GM18907 (cell line): ENCODE measurements around the gene KRT78.
"Not testable (repeated sequence)": the region's sequence is repeated elsewhere in the genome, so short reads cannot be mapped to it uniquely, and the experiment has no call there.

Experiments used
- ATAC-seq: cut with Tn5 transposase; IDR thresholded peaks from one replicate; pipeline ENCODE4 v1.9.1; 2021; ENCODE audit warnings: mild to moderate bottlenecking, moderate library complexity; ENCODE audit not compliant: unreplicated experiment

KRT78 gene

DNA sequence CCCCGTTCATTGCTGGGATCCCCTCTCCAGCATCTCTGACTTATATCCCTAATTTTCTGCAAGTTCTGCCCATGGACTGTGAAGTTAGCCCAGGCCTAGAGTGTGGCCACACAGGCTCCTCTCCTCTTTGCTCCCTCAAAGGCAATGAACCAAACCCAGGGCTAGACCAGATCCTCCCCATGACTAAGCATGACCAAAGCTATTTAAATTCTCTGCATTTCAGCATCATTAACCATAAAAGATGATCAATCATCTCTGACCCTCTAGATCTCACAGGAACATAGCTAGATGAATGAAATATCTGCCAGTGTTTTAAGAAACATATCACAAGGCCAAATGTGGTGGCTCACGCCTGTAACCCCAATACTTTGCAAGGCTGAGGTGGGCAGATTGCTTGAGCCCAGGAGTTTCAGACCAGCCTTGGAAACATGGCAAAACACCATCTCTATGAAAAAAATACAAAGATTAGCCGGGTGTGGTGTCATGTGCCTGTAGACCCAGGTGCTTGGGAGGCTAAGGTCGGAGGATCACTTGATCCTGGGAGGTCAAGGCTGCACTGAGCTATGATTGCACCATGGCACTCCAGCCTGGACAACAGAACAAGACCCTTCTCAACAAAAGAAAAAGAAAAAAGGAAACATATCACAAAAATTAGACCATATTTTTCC lies 50.7 kb downstream of the KRT78 start:
- no peak for ATAC-seq

DNA sequence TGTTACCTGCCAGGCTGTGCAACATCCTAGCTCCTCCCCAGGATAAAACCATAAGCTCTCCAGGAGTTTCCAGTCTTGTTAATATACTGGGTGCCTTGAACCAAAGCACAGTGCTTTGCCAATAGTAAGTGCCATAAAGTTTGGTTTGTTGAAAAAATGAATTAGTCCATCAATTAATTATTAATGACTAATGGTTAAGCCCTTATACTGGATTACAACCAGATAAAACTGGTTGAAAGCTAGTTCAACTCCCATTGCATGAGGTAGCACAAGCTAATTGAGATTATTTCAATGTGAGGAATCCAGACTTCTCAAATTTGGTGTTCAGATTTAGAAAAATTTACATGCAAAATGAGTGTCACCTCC lies 51.3 kb downstream of the KRT78 start:
- ATAC-seq, result no peak

DNA sequence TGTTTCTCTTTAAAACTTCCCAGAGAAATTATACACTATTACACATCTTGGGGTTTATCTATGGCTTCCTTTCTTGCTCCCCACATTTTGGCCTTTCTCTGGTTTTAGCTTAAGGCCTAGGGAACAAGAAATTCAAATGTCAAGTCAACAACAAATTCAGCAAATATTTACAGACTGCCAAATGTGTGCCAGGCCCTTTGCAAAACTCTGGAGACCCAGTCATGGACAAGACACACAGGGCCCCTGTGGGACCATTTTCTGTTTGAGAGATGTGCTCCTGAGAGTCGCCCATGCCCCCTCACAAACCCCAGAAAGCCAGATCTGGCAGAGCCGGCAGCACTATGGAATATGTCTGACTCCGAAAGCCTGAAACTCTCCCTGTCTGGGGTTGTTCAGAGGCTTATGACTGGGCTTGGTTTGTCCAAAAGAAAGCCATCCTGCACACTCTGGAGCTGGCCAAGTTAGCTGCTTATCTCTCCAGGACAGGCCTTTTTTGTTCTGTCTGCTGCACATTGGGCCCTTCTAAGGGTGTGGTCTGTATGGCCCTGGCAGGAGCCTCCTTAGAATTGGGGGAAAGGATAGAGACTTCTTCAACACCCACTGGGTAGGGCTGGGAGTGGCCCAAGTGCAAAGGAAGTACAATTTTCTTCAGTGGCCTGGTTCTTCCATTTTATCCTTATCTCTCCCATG lies 51.8 kb downstream of the KRT78 start:
- no peak for ATAC-seq

DNA sequence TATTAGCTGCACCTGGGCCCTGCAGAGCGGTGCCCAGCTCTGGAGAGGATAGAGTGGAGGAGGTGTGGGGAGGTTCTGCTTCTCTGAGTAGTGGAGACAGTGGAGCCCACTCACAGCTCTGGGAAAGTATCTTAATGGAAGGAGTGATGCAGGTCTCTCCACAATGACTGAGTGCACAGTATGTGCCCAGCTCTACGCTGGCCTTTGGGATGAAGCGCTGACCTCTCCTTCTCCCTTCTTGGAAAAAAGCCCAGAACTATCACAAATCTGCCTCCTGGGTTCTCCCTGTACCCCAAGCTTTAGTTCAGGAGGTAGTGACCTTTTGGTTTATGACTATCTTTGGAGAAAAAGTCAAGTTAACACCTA lies 52.4 kb downstream of the KRT78 start:
- ATAC-seq, result no peak

DNA sequence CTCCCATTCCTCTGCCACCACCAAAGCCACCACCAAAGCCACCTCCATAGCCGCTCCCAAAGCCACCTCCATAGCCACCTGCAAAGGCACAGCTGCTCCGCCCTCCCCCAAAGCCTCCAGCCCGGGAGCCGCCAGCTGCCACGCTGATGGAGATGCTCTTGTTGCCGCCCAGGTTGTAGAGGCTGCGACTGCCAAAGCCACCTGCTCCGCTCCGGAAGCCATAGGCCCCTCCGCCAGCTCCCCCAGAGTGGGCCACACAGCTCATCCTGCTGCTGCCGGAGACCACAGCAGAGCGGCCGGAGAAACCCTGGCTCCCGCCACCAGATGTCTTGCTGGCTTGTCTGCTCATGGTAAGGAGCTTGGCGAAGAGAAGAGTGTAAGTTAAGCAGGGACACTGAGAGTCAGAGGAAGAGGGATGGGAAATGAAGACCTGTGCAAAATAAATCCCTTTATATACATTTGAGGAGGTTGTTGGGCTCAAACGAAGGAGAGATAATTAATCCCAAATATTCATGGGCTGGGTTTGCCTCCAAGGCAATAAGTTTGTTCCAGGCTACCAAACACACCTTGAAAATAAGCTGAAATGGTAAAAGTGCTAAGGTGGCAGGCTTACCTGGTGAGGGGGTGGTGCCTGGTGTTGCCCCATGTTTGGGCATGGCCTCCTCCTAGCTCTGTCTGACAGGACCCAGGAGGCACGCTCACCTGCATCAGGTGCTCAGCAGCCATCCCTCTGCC lies 52.9 kb downstream of the KRT78 start, which contains the start of gene KRT3:
Gene KRT3 (minus strand): TSS at position 424 of the 735 bp plus-strand sequence. CDS start 75 bp downstream, at position 349.
- ATAC-seq, result no peak

DNA sequence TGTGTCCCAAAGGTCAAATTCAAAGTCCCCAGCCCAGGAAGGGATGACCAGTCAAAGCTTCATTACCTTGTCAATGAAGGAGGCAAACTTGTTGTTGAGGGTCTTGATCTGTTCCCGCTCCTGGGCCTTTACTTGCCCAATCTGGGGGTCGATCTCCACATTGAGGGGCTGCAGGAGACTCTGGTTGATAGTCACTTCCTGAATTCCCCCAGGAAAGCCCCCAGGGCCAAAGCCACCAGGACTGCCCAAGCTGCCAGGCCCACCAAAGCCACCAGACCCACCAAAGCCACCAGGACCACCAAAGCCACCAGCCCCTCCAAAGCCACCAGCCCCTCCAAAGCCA lies 53.5 kb downstream of the KRT78 start:
- ATAC-seq, result not testable (repeated sequence)

DNA sequence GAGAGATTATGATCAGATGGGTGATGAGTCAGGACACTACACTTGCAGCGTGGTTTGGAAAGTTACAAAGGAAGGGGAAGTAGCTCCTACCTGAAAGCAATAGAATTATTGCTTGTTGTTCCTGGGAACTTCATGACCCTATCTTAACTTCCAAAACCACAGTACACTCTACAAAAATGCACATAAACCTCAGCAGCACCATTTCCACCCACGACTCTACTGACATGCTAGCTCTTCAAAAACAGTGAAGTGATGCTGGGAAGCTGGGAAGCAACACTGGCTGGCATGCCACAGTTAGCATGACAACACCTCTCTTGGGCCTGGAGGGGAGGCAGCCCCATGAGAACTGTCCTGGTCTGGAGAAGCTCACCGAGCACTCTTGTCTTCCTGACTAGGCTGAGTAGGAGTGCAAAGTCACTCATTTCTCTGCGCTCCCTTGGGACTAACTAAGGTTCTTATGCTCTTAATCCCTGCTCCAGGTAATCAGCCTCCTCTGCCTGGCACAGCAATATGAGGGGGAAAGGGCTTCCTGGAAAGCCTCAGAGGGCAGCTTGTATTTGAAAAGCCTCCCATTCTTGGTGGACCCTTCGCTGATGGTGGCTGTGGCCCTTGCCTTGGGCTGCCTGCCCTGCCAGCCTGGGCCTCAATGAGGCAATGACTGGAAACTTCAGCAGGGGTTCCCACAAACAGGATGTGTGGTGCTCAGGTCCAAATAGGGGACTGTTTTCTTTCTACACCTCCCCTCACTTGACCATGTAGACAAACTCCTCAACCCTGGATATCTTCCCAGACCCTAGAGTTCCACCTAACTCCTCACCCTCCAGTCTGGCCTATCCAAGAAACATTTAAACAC lies 54.1 kb downstream of the KRT78 start:
- no peak for ATAC-seq

DNA sequence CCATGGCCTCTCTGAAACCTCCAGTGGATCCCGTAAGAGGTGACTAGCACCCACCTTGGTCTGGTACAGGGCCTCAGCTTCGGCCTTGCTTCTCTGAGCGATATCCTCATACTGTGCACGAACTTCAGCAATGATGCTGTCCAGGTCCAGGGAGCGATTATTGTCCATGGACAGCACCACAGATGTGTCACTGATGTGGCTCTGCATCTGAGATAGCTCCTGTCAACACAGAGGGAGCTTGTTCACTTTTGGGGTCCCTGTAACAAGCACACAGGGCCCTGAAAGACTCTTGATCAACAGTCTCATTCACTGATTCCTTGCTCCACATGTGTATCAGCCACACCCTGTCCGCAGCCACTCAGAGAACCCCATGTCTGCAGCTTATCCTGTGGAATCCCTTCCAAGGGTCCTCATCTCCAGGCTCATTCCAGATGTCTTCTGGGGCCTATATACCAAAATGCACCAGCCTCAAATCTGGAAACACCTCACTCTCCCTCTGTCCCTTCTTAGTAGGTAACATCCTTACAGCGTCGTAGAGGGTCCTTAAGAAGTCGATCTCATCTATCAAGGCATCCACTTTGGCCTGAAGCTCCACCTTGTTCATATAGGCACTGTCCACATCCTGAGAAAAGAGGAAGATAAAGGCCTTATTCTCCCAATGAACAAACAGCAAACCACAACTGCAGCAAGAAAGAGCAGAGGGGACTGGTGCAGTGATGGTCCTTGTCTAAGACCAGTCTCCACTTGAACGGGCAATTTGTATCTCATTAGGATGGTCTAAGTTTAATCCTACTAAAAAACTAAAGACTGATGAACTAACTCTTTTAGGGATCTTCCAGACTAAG lies 56.4 kb downstream of the KRT78 start:
- no peak for ATAC-seq

DNA sequence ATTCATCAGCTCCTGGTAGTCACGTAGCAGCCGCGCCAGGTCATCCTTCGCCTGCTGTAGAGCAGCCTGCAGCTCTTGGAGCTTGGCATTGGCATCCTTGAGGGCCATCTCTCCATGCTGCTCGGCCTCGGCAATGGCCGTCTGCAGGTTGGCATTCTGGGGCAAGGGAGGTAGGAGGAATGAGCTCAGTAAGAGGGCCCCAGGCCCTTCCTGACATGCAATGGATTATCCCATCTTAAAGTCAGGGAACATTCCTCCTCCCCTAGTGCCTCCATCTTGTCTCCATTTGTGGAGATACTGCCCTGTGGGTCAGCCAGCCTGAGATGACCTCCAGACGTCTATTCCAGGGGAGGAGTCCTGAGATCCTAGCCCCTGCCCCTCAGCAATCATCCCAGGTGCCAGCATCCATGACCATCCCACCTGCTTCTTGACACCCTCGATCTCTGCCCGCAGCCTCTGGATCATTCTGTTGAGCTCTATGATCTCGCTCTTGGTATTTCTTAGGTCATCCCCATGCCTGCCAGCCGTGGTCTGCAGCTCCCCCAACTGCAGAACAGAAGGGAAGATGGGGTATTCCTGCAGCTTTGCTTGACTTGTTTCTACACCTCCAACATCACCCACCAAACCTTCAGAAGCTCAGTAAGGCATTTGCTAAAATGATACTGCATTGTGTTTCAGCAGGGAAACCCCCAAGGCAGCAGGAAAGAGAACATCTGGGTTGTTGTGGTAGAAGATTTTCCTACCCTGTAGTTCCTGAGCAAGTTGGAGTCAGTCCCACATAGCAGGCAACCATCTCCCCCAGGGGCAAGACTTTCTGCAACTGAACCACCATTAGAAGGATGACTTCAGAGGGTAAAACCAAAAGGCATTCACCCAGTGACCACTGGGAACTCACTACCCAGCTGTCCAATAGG lies 57.3 kb downstream of the KRT78 start:
- no peak for ATAC-seq

DNA sequence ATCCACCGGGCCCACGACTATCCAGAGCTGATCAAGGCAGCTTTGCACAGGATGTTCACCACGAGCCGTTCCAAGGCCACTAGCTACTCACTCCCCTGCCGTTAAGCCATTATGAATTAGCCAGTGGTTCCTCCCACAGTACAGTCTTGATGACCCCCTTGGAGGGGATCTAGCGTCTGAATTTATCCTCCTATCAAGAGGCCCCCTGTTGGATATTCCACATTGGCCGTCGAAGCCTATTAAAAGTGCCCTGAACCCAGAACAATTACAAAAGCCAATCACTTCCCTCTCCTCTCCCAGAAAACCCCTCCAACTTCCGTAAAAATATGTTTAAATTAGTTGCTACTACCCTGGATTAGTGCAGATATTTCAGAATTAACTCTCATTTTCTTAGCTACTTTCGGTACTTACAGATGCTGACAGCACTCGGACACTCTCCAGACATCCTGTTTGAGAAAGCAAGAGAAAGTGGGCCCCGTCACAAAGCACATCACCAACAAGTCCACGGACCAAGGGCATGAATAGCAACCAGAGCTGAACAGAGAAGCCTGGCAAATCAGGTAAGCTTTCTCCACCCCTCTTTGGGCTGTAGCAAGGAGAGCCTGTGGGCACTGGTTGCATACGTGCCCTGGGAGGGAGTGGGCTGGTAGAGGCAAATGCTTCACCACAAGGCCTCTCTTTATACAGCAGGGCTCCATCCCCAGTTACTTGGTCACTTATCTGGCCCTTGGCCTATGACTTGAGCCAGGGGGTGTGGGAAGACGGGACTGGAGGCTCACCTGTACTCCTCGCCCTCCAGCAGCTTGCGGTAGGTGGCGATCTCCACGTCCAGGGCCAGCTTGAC lies 58.1 kb downstream of the KRT78 start:
- no peak for ATAC-seq

DNA sequence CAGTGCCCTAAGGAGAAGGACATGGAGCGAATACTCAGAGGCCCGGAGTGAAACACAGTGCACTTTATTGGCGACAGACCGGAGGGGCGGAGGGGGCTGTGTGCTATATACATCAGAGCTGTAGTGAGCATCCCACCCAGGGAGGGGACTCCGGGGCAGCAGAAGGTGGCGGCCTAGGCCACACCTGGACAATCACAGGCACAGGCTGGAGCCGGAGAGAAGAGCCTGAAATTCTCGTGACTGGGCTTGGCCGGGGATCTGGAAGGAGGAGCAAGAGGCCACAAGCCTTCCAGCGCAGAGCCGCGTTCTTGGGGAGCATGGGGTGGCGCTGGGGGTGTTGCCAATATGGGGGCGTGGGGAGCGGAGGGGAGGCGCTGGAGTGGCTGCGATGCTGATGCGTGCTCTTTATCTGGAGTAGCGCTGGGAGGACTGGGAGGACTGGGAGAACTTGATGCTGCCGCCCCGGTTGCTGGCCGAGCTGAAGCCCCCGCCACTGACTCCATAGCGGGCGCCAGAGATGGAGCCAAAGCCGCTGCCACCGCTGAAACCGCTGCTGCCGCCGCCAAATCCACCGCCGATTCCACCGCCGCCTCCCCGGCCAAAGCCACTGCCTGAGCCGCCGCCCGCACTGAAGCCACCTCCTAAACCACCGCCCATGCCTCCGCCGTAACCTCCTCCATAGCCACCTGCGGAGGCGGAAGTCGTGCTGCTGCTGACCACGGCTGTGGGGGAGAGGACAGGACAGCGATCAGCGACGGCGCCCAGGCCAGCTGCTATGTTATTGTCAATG lies 59.0 kb downstream of the KRT78 start:
- ATAC-seq, result no peak

DNA sequence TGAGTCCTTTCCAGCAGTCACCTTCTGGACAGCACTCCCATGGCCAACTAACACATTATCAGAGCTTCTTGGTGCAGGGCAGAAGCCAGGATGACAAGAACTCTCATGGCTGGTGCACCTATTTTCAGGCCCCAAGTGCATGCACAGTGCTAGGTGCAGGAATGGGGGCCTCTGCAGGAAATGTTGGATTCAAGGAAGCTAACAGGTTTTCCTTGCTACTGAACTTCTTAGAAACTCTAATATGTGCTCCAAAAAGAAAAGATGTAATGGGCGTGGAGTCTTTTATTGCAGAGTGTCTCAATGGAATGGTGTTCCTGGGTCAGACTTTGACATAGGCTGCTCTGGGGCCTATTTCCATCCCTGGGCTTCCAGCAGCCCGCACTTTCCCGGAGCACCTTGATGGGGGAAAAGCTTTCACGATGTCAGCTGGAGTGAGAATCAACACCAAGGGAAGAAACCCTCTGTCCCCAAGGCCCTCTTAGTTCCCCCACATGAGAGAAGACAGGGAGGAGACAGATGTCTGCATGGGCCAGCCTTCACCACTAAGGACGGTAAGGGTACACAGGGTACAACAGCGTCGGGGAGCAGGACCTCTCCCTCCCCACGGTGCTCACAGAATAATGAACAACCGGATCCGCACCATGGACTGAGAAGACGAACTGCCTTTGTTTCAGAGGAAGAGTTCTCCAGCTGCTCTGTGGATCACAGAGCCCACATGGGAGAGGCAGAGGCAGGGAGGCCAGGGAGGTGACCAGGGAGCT lies 59.7 kb downstream of the KRT78 start:
- no peak for ATAC-seq

DNA sequence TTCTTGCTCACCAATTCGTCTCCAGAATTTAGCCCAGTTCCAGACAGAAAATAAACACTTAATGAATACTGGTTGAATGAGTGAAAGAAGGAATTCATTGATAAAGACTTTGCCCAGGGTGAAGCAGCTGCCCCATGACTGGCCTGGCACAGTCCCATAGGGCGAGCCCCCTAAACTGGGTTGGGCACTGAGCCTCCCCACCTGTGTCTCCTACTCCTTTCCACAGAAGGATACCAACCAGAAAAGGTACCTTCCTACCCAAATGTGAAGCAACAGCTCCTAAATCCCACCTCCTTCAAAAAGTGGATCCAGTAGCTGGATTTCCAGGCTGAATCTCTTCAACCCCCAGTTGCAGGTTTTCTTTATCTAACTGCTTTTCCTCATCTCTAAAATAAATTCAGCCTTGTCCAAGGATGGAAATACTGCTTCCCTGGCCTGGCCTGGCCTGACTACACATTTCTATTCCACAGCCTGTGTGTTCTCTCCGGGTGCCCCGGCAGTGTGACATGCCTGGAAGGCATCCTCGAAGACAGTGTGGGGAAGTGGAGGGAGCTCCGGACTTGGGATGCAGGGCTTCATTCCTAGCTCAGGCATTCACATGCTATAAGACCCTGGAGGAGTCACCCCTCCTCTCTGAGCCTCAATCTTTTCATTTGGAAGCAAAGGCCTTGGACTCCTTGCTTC lies 60.5 kb downstream of the KRT78 start:
- ATAC-seq, result no peak
